Measurements from ENCODE around the gene PSMD4.
"Not testable (repeated sequence)": the region's sequence is repeated elsewhere in the genome, so short reads cannot be mapped to it uniquely, and the experiment has no call there.

Gene PSMD4

DNA sequence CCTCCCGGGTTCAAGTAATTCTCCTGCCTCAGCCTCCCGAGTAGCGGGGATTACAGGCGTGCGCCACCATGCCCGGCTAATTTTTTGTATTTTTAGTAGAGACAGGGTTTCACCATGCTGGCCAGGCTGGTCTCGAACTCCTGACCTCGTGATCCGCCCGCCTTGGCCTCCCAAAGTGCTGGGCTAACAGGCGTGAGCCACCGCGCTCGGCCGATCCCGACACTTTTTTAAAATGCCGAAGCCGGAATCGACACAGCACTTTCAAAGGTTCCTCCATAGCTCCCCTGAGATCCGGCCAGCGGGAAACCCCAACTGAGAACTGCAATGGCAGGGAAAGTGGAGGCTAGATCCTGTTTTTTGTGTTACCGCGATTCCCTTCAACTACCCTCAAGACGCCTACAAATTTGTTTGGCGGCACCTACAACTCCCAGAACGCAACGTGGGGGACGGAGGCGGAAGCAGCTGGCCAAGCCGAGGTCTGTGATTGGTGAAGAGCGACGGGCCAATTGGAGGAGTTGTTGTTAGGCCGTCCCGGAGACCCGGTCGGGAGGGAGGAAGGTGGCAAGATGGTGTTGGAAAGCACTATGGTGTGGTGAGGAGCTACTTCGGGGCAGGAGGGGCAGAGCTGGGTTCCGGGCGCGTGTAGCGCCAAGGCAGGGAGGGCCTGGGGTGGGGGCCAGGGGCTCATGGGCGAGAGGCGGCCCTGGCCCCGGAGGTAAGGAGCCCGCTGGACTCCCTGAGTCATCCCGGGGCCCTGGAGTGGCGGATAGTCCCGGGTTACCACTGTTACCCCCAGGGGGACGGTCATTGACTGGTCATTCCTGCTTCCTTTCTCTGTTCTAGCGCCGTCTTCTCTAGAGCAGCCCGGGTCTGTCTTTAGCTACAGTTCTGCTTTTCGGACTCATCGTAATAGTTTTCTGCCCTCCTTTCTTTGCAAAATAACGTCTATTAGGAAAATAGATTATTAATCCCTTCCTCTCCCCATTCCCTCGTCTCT lies at the start of gene PSMD4:
PSMD4 (plus strand) TSS at position 518 of the 997 bp plus-strand sequence; CDS start at position 567, 49 bp downstream.
- DNase-seq: peak; percentile 83 to 93 (median 90)

DNA sequence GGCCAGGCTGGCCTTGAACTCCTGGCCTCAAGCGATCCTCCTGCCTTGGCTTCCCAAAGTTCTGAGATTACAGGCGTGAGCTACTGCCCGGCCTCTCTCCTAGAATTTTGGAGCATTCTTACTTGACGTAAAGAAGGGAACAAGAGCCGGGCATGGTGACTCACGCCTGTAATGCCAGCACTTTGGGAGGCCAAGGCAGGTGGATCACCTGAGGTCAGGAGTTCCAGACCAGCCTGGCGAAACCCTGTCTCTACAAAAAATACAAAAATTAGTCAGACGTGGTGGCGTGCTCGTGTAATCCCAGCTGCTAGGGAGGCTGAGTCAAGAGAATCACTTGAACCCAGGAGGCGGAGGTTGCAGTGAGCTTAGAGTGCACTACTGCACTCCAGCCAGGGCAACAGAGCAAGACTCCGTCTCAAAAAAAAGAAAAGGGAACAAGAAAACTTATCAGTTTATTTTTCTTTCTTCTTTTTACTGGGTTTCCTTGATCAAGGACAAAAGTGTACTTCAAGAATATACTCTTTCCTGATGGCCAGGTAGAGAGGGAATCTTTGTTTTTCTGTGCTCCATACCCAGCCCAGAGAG lies 49.1 kb upstream of the PSMD4 start:
- DNase-seq: not testable (repeated sequence)

- DNase-seq: no peak
Measured at GRCh38 chr1:151210830-151211229, 43.7 kb upstream of the PSMD4 start.

GRCh38 chr1:151211972-151212705 lies 42.4 kb upstream of the PSMD4 start:
- DNase-seq: peak in 1 of 6 experiments; percentile 7

GRCh38 chr1:151213560-151213959 lies 41.0 kb upstream of the PSMD4 start:
- DNase-seq: no peak

- DNase-seq: no peak
Measured at GRCh38 chr1:151221616-151222015, 32.9 kb upstream of the PSMD4 start.

DNA sequence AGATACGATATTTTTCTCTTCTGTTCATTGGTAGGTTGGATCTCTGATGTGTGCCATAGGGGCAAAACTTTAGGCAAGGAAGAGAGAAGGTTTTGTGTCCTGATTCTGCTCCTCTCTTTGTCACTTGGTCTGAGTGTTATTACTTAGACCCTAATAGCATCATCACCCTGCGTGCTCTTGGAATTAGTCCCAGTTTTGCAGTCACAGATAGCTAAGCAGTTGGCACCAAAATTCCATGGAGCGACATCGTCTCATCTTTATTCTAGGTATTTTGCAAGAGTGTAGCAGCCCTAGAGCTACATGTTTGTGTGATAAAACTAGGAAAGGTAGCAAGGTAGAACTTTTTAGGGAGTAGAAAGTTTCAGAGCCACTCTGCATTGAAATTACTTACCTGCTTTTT lies 32.4 kb upstream of the PSMD4 start:
- DNase-seq: no peak

GRCh38 chr1:151235235-151235634 lies 19.3 kb upstream of the PSMD4 start:
- DNase-seq: no peak

DNA sequence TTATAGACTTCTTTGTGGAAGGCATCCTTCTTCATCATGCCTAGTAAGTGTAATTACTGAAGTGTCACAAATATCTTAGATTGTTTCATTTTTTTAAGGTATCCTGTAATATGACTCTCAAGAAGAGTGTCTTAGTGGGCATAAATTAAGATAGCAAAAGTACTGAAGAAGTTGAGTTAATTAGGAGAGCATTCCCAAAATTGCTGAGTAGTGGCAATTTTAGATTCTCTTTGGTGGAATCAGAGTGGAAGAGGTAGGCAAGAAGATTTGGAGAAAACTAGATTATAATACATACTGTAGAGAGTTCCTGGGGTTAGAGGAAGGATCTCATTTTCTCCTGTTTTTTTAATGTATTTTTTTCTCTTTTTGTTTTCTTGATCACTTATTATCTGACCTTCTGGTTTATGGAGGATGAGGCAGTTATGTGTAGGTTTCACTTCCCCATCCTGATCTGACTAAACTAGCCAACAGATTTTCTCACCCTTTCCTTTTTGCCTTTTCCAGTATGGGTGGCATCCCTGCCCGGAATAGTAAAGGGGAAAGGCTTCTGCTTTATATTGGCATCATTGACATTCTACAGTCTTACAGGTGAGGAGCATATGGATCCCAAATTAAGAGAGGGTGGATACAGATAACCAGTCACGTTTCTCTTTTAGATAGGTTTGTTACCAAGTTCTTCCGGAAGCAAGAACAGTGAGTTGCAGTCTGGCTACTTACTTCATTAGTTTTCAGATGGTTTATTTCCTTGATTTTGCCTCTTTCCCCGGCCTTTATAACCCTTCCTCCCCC lies 16.7 kb upstream of the PSMD4 start:
- DNase-seq: no peak

DNA sequence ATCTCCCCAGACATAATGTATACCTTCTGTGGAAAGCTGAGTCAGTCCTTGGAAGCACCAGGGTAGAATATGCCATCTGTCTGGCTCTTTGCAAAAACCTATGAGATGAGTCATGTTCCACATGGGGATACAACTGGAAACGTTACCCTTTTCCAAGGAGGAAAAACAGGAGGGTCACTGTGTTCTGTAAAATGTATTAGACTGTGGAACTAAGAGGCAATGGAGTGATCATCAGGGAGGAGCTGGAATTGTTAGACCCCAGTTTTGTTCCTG lies 16.1 kb upstream of the PSMD4 start:
- DNase-seq: no peak

DNA sequence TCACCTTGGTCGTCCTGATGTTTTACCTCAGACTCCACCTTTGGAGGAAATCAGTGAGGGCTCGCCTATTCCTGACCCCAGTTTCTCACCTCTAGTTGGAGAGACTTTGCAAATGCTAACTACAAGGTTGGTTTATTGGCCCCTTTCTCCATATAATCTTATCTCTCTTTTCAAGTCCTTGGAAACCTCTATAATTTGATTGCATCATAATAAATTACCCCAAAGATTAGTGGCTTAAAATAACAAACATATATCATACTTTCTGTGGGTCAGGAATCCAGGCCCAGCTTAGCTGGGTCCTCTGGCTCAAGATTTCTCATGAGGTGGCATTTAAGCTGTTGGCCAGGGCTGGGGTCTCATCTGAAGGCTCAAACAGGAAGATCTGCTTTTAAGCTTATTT lies 12.1 kb upstream of the PSMD4 start:
- no peak for DNase-seq

GRCh38 chr1:151243683-151244216 lies 10.8 kb upstream of the PSMD4 start:
- DNase-seq: no peak

DNA sequence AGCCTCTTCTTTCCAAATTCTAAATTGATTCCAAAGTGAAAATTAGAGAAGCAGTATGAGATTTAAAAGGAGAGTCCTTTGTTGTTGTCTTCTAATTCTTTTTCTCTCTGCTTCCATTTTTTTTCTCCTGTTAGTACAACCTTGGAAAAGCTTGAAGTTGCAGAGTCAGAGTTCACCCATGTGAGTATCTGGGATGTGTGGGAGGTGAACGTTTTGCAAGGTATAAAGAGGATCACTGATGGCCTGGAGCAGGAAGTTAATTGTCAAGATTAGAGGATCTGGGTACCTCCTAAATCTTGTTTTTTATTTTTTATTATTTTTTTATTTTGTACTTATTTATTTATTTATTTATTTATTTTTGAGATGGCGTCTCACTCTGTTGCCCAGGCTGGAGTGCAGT lies 7.7 kb upstream of the PSMD4 start:
- no peak for DNase-seq

DNA sequence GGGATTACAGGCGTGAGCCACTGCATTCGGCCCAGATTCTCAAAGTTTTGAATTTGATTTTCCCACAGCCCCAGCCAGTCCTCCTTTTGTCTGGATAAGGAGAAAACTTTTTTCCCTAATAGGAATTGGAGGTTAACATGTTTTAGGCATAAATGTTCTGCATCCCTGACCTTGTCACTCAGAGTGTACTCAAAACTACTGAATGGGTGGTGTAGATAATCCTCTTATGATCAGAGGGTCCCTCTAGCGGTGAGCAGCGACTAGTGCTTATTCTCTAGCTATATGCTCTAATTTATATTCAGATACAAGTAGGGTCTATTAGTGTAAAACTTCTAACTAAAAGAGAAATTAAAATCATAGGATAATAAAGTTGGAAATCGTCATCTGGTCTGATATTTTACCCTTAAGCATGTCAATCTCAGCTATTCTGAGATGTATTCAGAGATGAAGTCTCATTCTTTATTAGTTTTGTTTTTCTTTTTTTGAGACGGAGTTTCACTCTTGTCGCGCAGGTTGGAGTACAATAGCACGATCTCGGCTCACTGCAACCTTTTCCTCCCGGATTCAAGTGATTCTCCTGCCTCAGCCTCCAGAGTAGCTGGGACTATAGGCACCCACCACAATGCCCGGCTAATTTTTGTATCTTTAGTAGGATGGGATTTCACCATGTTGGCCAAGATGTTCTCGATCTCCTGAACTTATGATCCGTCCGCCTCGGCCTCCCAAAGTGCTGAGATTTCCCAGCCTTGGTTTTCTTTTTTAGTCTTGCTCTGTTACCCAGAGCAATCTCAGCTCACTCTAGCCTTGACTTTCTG lies 2.7 kb upstream of the PSMD4 start:
- peak; percentile 8 to 66 (median 50) for DNase-seq

- DNase-seq: no peak
Measured at GRCh38 chr1:151255381-151255780, 847 bp downstream of the PSMD4 start.

GRCh38 chr1:151259351-151259750 lies 4.8 kb downstream of the PSMD4 start:
- no peak for DNase-seq

DNA sequence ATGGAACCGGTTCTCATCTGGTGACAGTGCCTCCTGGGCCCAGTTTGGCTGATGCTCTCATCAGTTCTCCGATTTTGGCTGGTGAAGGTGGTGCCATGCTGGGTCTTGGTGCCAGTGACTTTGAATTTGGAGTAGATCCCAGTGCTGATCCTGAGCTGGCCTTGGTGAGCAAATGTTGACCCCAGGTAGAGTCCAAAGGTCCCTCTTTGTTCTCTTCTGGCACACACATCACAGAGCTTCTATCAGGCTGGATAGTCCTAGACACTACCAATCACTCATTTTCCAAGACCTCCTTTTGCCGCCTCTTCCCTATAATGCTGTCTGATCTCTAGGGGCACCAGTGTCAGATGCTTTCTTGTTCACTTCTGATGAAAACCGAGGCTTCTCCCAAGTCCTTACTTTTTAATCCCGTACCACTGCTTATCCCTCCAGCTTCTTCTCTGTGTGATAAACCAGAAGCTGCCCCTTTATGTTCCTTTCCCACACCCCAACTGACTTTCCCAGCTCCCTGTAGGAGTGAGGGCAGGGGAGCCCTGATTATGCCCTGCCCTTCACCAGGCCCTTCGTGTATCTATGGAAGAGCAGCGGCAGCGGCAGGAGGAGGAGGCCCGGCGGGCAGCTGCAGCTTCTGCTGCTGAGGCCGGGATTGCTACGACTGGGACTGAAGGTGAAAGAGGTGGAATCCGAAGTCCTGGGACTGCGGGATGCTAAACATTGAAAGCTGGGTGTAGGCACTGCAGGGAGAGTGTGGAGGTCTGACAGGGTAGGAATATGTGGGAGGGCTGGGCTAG lies 11.1 kb downstream of the PSMD4 start:
- DNase-seq: no peak

DNA sequence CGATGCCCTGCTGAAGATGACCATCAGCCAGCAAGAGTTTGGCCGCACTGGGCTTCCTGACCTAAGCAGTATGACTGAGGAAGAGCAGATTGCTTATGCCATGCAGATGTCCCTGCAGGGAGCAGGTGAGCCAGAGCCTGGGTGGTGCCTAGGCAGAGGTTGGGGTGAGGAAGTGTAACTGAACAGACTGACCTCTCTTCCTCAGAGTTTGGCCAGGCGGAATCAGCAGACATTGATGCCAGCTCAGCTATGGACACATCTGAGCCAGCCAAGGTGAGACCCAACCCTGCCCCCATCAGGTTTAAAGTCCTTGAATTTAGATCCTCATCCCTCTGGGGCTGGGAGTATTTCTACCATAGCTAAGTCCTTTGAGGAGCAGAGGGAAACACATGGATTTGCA lies 11.8 kb downstream of the PSMD4 start:
- no peak for DNase-seq

- DNase-seq: no peak
Measured at GRCh38 chr1:151266821-151267220, 12.3 kb downstream of the PSMD4 start.

DNA sequence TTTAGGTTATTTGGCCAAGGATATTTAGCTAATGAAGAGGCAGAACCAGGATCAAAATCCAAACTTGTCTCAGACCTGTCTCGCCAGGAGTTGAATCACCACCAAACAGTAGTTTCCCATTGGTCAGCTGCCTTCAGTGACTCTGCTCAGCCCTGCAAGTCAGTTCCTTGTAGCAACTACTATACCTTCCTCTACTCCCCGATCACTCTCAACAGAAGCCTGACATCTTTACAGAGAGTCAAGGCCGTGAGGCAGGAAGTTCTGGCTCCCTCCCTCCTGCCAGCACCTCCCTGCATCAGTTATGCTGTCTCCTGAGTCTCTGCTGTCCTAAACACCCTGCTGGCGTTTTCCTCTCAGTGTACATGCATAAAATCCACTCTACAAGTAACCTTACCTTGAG lies 13.2 kb downstream of the PSMD4 start:
- no peak for DNase-seq

- DNase-seq: no peak
Measured at GRCh38 chr1:151273924-151274466, 19.5 kb downstream of the PSMD4 start.

All from stimulated activated naive CD4-positive, alpha-beta T cell (primary cell).